Measurements from ENCODE around the gene SLC2A4RG. TPM values are rescaled to one million over a fixed set of nuclear protein-coding genes. Genes with fewer than 3 reads are reported as not detected.
"Not testable (repeated sequence)": the region's sequence is repeated elsewhere in the genome, so short reads cannot be mapped to it uniquely, and the experiment has no call there.

SLC2A4RG gene
- total RNA-seq, 1 donor from 2014 or later, result 73.0 TPM

- DNase-seq (ENCODE audit: low spot score), result peak; percentile 63
- intact Hi-C loops (cut with DNase I), result no loop called here
Measured at GRCh38 chr20:63708301-63709148, 31.1 kb upstream of the SLC2A4RG start.

DNA sequence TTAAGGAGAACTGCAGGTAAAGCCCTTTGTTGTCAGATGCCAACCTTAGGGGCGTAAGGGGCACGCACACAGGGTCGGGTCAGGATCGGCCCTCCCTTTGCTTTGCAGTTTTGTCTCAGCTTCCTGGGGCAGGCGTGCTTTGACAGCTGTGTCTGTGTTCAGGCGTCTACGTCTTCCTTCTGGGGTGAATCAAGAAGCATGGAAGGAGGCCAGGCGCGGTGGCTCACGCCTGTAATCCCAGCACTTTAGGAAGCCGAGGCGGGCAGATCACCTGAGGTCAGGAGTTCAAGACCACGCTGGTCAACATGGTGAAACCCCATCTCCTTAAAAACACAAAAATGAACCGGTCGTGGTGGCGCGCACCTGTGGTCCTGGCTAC lies 30.4 kb upstream of the SLC2A4RG start:
- no peak for ATAC-seq
- DNase-seq (ENCODE audit: low spot score), result peak; percentile 51
- intact Hi-C loops (cut with DNase I), result no loop called here

More at GRCh38 chr20:63708301-63709148, 31.1 kb upstream of the SLC2A4RG start:
- ATAC-seq, result no peak

- intact Hi-C loops (cut with DNase I), result no loop called here
- no peak for ATAC-seq
- DNase-seq (ENCODE audit: low spot score), result peak; percentile 30
Measured at GRCh38 chr20:63711085-63711645, 28.4 kb upstream of the SLC2A4RG start.

- no peak for DNase-seq (ENCODE audit: low spot score)
- intact Hi-C loops (cut with DNase I), result no loop called here
- no peak for ATAC-seq
Measured at GRCh38 chr20:63712191-63712590, 27.4 kb upstream of the SLC2A4RG start.

GRCh38 chr20:63714858-63715257 lies 24.7 kb upstream of the SLC2A4RG start:
- intact Hi-C loops (cut with DNase I), result no loop called here
- ATAC-seq (no peak), DNase-seq (ENCODE audit: low spot score) (peak; percentile 25)

DNA sequence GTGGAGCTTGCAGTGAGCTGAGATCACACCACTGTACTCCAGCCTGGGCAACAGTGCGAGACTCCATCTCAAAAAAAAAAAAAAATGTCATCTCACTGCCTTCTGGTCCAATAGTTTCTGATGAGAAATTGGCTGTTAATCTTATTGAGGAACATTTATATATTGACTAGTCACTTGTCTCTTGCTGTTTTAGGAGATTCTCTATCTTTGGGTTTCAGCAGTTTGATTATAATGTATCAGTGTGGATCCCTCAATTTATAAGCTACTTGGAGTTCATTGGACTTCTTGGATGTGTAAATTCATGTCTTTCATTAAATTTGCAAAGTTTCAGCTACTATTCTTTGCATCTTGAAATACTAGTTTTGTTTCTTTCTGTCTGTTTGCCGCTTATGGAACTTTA lies 20.6 kb upstream of the SLC2A4RG start:
- intact Hi-C loops (cut with DNase I), result no loop called here
- DNase-seq (ENCODE audit: low spot score) (no peak), ATAC-seq (no peak)

DNA sequence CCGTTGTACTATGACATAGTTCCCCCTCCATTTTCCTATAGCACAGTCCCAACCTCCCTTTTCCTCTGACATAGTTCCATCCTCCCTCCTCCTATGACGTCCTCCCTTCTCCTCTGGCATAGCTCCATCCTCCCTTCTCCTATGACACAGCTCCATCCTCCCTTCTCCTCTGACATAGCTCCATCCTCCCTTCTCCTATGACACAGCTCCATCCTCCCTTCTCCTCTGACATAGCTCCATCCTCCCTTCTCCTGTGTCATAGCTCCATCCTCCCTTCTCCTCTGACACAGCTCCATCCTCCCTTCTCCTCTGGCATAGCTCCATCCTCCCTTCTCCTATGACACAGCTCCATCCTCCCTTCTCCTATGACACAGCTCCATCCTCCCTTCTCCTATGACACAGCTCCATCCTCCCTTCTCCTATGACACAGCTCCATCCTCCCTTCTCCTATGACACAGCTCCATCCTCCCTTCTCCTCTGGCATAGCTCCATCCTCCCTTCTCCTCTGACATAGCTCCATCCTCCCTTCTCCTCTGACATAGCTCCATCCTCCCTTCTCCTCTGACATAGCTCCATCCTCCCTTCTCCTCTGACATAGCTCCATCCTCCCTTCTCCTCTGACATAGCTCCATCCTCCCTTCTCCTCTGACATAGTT lies 16.5 kb upstream of the SLC2A4RG start:
- ATAC-seq; intact Hi-C loops (cut with DNase I); DNase-seq (ENCODE audit: low spot score): not testable (repeated sequence)

- ATAC-seq; intact Hi-C loops (cut with DNase I): not testable (repeated sequence)
- DNase-seq (ENCODE audit: low spot score), result peak; percentile 49
Measured at GRCh38 chr20:63730189-63730733, 9.3 kb upstream of the SLC2A4RG start.

GRCh38 chr20:63731410-63731809 lies 8.2 kb upstream of the SLC2A4RG start:
- intact Hi-C loops (cut with DNase I), result no loop called here
- DNase-seq (ENCODE audit: low spot score) (no peak), ATAC-seq (no peak)

- no peak for ATAC-seq
- peak; percentile 17 for DNase-seq (ENCODE audit: low spot score)
- intact Hi-C loops (cut with DNase I), result no loop called here
Measured at GRCh38 chr20:63732118-63733095, 7.2 kb upstream of the SLC2A4RG start.

DNA sequence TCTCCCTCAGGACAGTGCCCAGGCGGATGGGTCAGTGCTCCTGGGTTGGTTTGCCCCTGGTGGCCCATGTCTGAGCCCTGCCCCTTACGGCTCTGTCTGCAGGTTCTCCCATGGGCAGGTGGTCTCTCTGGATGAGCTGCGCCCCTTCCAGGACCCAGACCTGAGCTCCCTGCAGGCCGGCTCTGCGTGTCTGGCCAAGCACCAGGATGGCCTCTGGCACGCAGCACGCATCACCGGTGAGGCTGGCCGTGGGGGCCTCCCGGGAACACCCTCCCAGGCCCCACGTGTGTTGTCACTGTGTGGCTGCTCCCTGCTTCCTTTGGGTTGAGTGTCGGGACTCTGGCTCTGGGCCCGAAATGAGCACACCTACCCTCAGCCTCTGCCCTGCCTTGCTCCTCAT lies 6.5 kb upstream of the SLC2A4RG start:
- intact Hi-C loops (cut with DNase I), result no loop called here
- no peak for ATAC-seq
- no peak for DNase-seq (ENCODE audit: low spot score)

- peak; percentile 55 for DNase-seq (ENCODE audit: low spot score)
- ATAC-seq, result no peak
Measured at GRCh38 chr20:63733579-63734081, 5.9 kb upstream of the SLC2A4RG start.

GRCh38 chr20:63734111-63734945 lies 5.2 kb upstream of the SLC2A4RG start:
- intact Hi-C loops (cut with DNase I), result no loop called here
- peak; percentile 53 for DNase-seq (ENCODE audit: low spot score)
- ATAC-seq, result no peak

More at GRCh38 chr20:63733579-63734081, 5.9 kb upstream of the SLC2A4RG start:
- intact Hi-C loops (cut with DNase I), result no loop called here

DNA sequence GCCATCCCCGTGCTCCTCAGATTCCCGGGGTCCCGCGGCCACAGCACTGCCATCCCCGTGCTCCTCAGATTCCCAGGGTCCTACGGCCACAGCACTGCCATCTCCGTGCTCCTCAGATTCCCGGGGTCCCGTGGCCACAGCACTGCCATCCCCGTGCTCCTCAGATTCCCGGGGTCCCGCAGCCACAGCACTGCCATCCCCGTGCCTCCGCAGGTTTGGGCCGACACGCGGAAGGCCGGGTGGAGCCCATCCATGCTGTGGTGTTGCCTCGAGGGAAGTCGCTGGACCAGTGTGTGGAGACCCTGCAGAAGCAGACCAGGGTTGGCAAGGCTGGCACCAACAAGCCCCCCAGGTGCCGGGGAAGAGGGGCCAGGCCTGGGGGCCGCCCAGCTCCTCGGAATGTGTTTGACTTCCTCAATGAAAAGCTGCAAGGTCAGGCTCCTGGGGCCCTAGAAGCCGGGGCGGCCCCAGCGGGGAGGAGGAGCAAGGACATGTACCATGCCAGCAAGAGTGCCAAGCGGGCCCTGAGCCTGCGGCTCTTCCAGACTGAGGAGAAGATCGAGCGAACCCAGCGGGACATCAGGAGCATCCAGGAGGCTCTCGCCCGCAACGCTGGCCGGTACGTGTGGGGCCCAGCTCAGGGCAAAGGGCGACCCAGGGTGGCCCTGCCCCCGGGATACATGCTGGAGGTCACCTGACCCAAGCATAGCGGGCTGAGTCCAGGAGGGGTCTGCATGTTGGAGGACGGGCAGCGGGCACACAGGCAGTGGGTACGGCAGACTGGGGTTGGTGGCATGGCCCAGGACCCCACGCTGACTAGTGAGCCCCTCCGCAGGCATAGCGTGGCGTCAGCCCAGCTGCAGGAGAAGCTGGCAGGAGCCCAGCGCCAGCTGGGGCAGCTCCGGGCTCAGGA lies 4.4 kb upstream of the SLC2A4RG start:
- intact Hi-C loops (cut with DNase I), result no loop called here
- ATAC-seq (no peak), DNase-seq (ENCODE audit: low spot score) (peak; percentile 58)

DNA sequence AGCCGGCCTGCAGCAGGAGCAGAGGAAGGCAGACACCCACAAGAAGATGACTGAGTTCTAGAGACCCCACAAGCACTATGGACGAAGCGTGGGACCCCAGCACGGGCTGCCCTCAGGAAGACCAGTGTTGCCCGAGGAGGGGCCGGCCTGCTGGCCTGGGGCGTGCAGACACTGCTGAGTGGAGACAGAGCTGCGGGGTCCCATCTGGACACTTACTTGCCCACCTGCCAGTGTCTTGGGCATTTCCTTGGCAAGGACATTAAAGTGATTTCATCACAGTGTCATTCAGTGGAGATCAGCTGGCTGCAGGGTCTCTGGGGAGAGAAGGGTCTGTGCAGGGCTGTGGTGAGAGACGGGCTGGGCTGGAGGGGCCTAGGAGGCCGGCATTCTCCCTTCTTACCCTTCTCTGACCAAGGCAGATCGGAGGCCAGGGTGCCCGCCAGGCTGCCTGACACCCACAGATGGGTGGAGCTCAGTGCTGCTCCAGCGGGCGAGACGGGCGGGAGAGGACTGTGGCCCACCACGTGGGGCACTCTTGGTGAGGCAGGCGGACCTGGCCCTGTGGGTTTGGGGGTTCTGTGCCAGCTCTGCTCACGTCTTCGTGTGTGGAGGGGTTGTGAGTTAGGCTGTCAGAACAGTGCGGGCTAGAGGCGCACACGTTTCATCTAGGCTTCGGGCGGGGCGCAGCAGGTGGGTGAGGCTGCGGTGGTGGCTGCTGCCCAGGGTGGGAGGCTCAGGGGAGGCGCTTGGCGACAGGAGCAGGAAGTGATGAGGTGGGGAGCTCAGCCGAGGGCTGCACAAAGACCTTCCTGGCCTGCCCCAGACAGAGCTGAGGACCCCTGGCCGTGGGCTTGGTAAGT lies 3.5 kb upstream of the SLC2A4RG start, which contains the start of gene LIME1:
Gene LIME1 (plus strand): TSS at position 806 of the 860 bp plus-strand sequence. CDS start 886 bp downstream, outside the sequence.
- intact Hi-C loops (cut with DNase I), result no loop called here

More for the DNA sequence above, 3.5 kb upstream of the SLC2A4RG start, which contains the start of gene LIME1:
- ATAC-seq (no peak), DNase-seq (ENCODE audit: low spot score) (peak; percentile 64)

Data from sciatic nerve (tissue), 2 donors.